GM23338 (cell line): ENCODE results near the gene ZMYND11. TPM values are rescaled to one million over a fixed set of nuclear protein-coding genes. Genes with fewer than 3 reads are reported as not detected.

Experiments
- ATAC-seq: fragments of 200-7000 bp; cut with Tn5 transposase; 3 replicates; pipeline ENCODE4 v1.9.1; 2020
- DNase-seq: peaks from one replicate; pipeline ENCODE4 v3.0.0-alpha.2; 2015; ENCODE audit warnings: low spot score
- H2AFZ ChIP-seq: fragments of 200-600 bp; sonication (generic); 2 replicates; pipeline ENCODE4 v1.8.0; 2016; ENCODE audit warnings: antibody characterized with exemption, mild to moderate bottlenecking, moderate library complexity
- H3F3A ChIP-seq: fragments of 200-600 bp; sonication (generic); replicated peaks from 2 replicates; pipeline ENCODE4 v1.8.0; 2017; ENCODE audit warnings: antibody characterized with exemption, mixed run types, low read depth
- H3K27ac ChIP-seq: fragments of 200-600 bp; sonication (generic); 2 replicates; pipeline ENCODE4 v1.6.1; 2016; ENCODE audit warnings: low read depth
- H3K27me3 ChIP-seq: fragments of 200-600 bp; sonication (generic); 2 replicates; pipeline ENCODE4 v1.8.0; 2016; ENCODE audit warnings: mild to moderate bottlenecking, mixed run types, moderate library complexity; ENCODE audit not compliant: insufficient read depth
- H3K36me3 ChIP-seq: fragments of 200-600 bp; sonication (generic); 2 replicates; pipeline ENCODE4 v1.8.0; 2016; ENCODE audit warnings: mild to moderate bottlenecking; ENCODE audit not compliant: insufficient read depth
- H3K4me1 ChIP-seq: fragments of 200-600 bp; sonication (generic); 2 replicates; pipeline ENCODE4 v1.8.0; 2016; ENCODE audit warnings: mild to moderate bottlenecking, moderate library complexity; ENCODE audit not compliant: insufficient read depth
- H3K4me2 ChIP-seq: fragments of 200-600 bp; sonication (generic); 2 replicates; pipeline ENCODE4 v1.7.1; 2017; ENCODE audit warnings: mixed run types
- H3K4me3 ChIP-seq: fragments of 200-600 bp; sonication (generic); 2 replicates; pipeline ENCODE4 v1.6.1; 2016; ENCODE audit warnings: mixed run types
- H3K79me2 ChIP-seq: fragments of 200-600 bp; sonication (generic); replicated peaks from 2 replicates; pipeline ENCODE4 v1.8.0; 2017; ENCODE audit warnings: mild to moderate bottlenecking; ENCODE audit not compliant: insufficient read depth
- H3K9me2 ChIP-seq: fragments of 200-600 bp; sonication (generic); 2 replicates; pipeline ENCODE4 v1.8.0; 2017; ENCODE audit not compliant: insufficient read depth
- H4K20me1 ChIP-seq: fragments of 200-600 bp; sonication (generic); replicated peaks from 2 replicates; pipeline ENCODE4 v1.8.0; 2017; ENCODE audit warnings: mild to moderate bottlenecking; ENCODE audit not compliant: insufficient read depth
- H3K27ac Mint-ChIP-seq: 2 replicates; pipeline ENCODE4 v1.8.0; 2020; ENCODE audit warnings: inconsistent platforms, mild to moderate bottlenecking, moderate library complexity, mixed read lengths
- H3K27me3 Mint-ChIP-seq: 3 replicates; pipeline ENCODE4 v1.8.0; 2022; ENCODE audit warnings: low read depth, mild to moderate bottlenecking, moderate library complexity, mixed read lengths, inconsistent platforms; ENCODE audit not compliant: insufficient read depth, poor library complexity
- H3K36me3 Mint-ChIP-seq: 3 replicates; pipeline ENCODE4 v1.8.0; 2021; ENCODE audit warnings: low read depth, mild to moderate bottlenecking, inconsistent platforms, moderate library complexity, mixed read lengths
- H3K4me1 Mint-ChIP-seq: 3 replicates; pipeline ENCODE4 v1.8.0; 2020; ENCODE audit warnings: mild to moderate bottlenecking, inconsistent platforms, mixed read lengths
- H3K4me3 Mint-ChIP-seq: 3 replicates; pipeline ENCODE4 v1.8.0; 2021; ENCODE audit warnings: moderate library complexity, mild to moderate bottlenecking, inconsistent platforms, mixed read lengths
- H3K9me3 Mint-ChIP-seq: 3 replicates; pipeline ENCODE4 v1.8.0; 2020; ENCODE audit warnings: moderate library complexity, mild to moderate bottlenecking, inconsistent platforms, mixed read lengths
- CREB1 ChIP-seq: fragments of 250-450 bp; sonication (Bioruptor Pico); IDR thresholded peaks from 2 replicates; pipeline ENCODE4 v1.5.0; 2020; ENCODE audit warnings: low read depth, mild to moderate bottlenecking, moderate library complexity
- EZH2 ChIP-seq: fragments of 200-600 bp; sonication (generic); IDR thresholded peaks from one replicate; pipeline ENCODE4 v1.8.0; 2017; ENCODE audit warnings: antibody characterized with exemption, mild to moderate bottlenecking, low read depth; ENCODE audit not compliant: unreplicated experiment
- EZH2phosphoT487 ChIP-seq: fragments of 200-600 bp; sonication (generic); IDR thresholded peaks from one replicate; pipeline ENCODE4 v1.8.1; 2018; ENCODE audit warnings: antibody characterized with exemption; ENCODE audit not compliant: unreplicated experiment
- JUNB ChIP-seq: IDR thresholded peaks from one replicate; pipeline ENCODE4 v1.6.1; 2016; ENCODE audit warnings: antibody characterized with exemption; ENCODE audit not compliant: unreplicated experiment
- NANOG ChIP-seq: IDR thresholded peaks from 2 replicates; pipeline ENCODE4 v1.6.1; 2016; ENCODE audit warnings: antibody characterized with exemption, borderline replicate concordance
- POLR2AphosphoS5 ChIP-seq: IDR thresholded peaks from 2 replicates; pipeline ENCODE4 v1.6.1; 2016; ENCODE audit warnings: antibody characterized with exemption, low read depth
- STAT1 ChIP-seq: IDR thresholded peaks from one replicate; pipeline ENCODE4 v1.6.1; 2016; ENCODE audit warnings: antibody characterized with exemption; ENCODE audit not compliant: unreplicated experiment
- ZNF114 ChIP-seq: fragments of 250-450 bp; sonication (Bioruptor Pico); IDR thresholded peaks from 2 replicates; pipeline ENCODE4 v1.5.0; 2020; ENCODE audit warnings: mild to moderate bottlenecking, moderate library complexity
- ZNF331 ChIP-seq: fragments of 250-450 bp; sonication (Bioruptor Pico); IDR thresholded peaks from 2 replicates; pipeline ENCODE4 v1.5.0; 2020; ENCODE audit warnings: low read depth, mild to moderate bottlenecking, moderate library complexity
- polyA plus RNA-seq: library from polyadenylated mRNA; unstranded; fragments of >200 nt; fragmentation: Nextera tagmentation; extraction: Ambion mirVana; gene quantifications from 2 replicates; pipeline ENCODE4 v1.2.1, GENCODE V29; 2016
- total RNA-seq: library from RNA; depleted of rRNA; stranded (reverse); fragments of >200 nt; shearing (Covaris generic); gene quantifications from 2 replicates; pipeline ENCODE4 v1.2.3, GENCODE V29; 2014
- TF ChIP-seq, protein P1 (sequence below): IDR thresholded peaks from 2 replicates; pipeline ENCODE4 v1.6.1; 2016; ENCODE audit warnings: antibody characterized with exemption
- TF ChIP-seq, protein P2 (sequence below): fragments of 250-450 bp; sonication (Bioruptor Pico); IDR thresholded peaks from 2 replicates; pipeline ENCODE4 v1.5.0; 2020; ENCODE audit warnings: mild to moderate bottlenecking, moderate library complexity
- TF ChIP-seq, protein P3 (sequence below), 2 experiments: fragments of 200-600 bp in 1 of 2; sonication (generic) in 1 of 2; conservative IDR thresholded peaks; 2 replicates each; pipeline versions ENCODE4 v1.5.1 to v1.6.1; 2016 to 2017; ENCODE audit warnings: antibody characterized with exemption in 2 of 2, low read depth in 2 of 2, mild to moderate bottlenecking in 2 of 2, moderate library complexity in 1 of 2
- TF ChIP-seq, protein P4 (sequence below): IDR thresholded peaks from one replicate; pipeline ENCODE4 v1.6.1; 2018; ENCODE audit warnings: antibody characterized with exemption; ENCODE audit not compliant: unreplicated experiment

Gene ZMYND11
- total and polyA plus RNA-seq, 2 experiments from 2014 or later = 8.9 to 16.9 TPM

DNA sequence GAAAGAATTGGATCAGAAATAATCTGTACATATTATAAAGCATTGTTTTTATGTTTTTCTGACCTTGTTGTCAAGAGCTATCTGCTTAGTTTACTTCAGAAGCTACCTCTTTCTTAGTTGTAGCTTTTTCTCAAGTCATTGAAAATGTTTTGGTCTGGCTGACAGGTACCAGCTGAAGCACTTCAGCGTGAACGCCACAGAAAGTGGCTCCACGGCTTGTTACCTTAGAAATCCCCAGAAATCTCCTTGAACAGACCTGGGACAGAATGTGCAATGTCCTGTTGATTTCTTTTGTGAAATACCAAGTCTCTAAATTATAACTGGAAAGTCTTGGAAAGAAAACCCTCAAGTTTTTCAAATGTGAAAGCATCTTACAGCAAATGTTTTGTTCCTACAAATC lies 96.8 kb downstream of the ZMYND11 start:
- Histone ChIP-seq H3K9me2 (no peaks in the 10 kb centered on the region), H4K20me1 (no peaks in the 10 kb centered on the region), H2AFZ (no peak overlapping the region), H3K27me3 (no peaks in the 10 kb centered on the region), H3K4me2 (no peak overlapping the region), H3K36me3 (no peaks in the 10 kb centered on the region), H3K79me2 (no peaks in the 10 kb centered on the region), H3K27ac (no peak overlapping the region), H3F3A (no peaks in the 10 kb centered on the region), H3K4me3 (no peak overlapping the region), H3K4me1 (no peaks in the 10 kb centered on the region)
- H3K4me1 Mint-ChIP-seq = no peaks in the 10 kb centered on the region; the same call in 1 of the 3 replicates
- H3K36me3 Mint-ChIP-seq = no peaks in the 10 kb centered on the region; the same call in 2 of the 3 replicates
- ATAC-seq (no peak), DNase-seq (no peak)
- H3K27ac Mint-ChIP-seq = no peak overlapping the region
- peaks cover 3% of the 10 kb centered on the region for H3K27me3 Mint-ChIP-seq
- no peak overlapping the region for H3K4me3 Mint-ChIP-seq
- TF ChIP-seq STAT1 (no peak), EZH2 (no peak), JUNB (no peak), NANOG (no peak), ZNF114 (CRISPR knock-in tag) (no peak), CREB1 (CRISPR knock-in tag) (no peak), POLR2AphosphoS5 (no peak), EZH2phosphoT487 (no peak), ZNF331 (no peak)
- TF ChIP-seq, protein P1, sequence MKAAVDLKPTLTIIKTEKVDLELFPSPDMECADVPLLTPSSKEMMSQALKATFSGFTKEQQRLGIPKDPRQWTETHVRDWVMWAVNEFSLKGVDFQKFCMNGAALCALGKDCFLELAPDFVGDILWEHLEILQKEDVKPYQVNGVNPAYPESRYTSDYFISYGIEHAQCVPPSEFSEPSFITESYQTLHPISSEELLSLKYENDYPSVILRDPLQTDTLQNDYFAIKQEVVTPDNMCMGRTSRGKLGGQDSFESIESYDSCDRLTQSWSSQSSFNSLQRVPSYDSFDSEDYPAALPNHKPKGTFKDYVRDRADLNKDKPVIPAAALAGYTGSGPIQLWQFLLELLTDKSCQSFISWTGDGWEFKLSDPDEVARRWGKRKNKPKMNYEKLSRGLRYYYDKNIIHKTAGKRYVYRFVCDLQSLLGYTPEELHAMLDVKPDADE = no peak
- TF ChIP-seq, protein P2, sequence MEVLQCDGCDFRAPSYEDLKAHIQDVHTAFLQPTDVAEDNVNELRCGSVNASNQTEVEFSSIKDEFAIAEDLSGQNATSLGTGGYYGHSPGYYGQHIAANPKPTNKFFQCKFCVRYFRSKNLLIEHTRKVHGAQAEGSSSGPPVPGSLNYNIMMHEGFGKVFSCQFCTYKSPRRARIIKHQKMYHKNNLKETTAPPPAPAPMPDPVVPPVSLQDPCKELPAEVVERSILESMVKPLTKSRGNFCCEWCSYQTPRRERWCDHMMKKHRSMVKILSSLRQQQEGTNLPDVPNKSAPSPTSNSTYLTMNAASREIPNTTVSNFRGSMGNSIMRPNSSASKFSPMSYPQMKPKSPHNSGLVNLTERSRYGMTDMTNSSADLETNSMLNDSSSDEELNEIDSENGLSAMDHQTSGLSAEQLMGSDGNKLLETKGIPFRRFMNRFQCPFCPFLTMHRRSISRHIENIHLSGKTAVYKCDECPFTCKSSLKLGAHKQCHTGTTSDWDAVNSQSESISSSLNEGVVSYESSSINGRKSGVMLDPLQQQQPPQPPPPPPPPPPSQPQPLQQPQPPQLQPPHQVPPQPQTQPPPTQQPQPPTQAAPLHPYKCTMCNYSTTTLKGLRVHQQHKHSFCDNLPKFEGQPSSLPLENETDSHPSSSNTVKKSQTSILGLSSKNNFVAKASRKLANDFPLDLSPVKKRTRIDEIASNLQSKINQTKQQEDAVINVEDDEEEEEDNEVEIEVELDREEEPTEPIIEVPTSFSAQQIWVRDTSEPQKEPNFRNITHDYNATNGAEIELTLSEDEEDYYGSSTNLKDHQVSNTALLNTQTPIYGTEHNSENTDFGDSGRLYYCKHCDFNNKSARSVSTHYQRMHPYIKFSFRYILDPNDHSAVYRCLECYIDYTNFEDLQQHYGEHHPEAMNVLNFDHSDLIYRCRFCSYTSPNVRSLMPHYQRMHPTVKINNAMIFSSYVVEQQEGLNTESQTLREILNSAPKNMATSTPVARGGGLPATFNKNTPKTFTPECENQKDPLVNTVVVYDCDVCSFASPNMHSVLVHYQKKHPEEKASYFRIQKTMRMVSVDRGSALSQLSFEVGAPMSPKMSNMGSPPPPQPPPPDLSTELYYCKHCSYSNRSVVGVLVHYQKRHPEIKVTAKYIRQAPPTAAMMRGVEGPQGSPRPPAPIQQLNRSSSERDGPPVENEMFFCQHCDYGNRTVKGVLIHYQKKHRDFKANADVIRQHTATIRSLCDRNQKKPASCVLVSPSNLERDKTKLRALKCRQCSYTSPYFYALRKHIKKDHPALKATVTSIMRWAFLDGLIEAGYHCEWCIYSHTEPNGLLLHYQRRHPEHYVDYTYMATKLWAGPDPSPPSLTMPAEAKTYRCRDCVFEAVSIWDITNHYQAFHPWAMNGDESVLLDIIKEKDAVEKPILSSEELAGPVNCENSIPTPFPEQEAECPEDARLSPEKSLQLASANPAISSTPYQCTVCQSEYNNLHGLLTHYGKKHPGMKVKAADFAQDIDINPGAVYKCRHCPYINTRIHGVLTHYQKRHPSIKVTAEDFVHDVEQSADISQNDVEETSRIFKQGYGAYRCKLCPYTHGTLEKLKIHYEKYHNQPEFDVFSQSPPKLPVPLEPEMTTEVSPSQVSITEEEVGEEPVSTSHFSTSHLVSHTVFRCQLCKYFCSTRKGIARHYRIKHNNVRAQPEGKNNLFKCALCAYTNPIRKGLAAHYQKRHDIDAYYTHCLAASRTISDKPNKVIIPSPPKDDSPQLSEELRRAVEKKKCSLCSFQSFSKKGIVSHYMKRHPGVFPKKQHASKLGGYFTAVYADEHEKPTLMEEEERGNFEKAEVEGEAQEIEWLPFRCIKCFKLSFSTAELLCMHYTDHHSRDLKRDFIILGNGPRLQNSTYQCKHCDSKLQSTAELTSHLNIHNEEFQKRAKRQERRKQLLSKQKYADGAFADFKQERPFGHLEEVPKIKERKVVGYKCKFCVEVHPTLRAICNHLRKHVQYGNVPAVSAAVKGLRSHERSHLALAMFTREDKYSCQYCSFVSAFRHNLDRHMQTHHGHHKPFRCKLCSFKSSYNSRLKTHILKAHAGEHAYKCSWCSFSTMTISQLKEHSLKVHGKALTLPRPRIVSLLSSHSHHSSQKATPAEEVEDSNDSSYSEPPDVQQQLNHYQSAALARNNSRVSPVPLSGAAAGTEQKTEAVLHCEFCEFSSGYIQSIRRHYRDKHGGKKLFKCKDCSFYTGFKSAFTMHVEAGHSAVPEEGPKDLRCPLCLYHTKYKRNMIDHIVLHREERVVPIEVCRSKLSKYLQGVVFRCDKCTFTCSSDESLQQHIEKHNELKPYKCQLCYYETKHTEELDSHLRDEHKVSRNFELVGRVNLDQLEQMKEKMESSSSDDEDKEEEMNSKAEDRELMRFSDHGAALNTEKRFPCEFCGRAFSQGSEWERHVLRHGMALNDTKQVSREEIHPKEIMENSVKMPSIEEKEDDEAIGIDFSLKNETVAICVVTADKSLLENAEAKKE (CRISPR knock-in tag) = no peak
- TF ChIP-seq, protein P3, sequence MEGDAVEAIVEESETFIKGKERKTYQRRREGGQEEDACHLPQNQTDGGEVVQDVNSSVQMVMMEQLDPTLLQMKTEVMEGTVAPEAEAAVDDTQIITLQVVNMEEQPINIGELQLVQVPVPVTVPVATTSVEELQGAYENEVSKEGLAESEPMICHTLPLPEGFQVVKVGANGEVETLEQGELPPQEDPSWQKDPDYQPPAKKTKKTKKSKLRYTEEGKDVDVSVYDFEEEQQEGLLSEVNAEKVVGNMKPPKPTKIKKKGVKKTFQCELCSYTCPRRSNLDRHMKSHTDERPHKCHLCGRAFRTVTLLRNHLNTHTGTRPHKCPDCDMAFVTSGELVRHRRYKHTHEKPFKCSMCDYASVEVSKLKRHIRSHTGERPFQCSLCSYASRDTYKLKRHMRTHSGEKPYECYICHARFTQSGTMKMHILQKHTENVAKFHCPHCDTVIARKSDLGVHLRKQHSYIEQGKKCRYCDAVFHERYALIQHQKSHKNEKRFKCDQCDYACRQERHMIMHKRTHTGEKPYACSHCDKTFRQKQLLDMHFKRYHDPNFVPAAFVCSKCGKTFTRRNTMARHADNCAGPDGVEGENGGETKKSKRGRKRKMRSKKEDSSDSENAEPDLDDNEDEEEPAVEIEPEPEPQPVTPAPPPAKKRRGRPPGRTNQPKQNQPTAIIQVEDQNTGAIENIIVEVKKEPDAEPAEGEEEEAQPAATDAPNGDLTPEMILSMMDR (conservative IDR thresholded peaks at IDR 0.05; ENCODE audit: low read depth in 2 of 2) = no peak
- TF ChIP-seq, protein P4, sequence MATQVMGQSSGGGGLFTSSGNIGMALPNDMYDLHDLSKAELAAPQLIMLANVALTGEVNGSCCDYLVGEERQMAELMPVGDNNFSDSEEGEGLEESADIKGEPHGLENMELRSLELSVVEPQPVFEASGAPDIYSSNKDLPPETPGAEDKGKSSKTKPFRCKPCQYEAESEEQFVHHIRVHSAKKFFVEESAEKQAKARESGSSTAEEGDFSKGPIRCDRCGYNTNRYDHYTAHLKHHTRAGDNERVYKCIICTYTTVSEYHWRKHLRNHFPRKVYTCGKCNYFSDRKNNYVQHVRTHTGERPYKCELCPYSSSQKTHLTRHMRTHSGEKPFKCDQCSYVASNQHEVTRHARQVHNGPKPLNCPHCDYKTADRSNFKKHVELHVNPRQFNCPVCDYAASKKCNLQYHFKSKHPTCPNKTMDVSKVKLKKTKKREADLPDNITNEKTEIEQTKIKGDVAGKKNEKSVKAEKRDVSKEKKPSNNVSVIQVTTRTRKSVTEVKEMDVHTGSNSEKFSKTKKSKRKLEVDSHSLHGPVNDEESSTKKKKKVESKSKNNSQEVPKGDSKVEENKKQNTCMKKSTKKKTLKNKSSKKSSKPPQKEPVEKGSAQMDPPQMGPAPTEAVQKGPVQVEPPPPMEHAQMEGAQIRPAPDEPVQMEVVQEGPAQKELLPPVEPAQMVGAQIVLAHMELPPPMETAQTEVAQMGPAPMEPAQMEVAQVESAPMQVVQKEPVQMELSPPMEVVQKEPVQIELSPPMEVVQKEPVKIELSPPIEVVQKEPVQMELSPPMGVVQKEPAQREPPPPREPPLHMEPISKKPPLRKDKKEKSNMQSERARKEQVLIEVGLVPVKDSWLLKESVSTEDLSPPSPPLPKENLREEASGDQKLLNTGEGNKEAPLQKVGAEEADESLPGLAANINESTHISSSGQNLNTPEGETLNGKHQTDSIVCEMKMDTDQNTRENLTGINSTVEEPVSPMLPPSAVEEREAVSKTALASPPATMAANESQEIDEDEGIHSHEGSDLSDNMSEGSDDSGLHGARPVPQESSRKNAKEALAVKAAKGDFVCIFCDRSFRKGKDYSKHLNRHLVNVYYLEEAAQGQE = no peak
- no peaks in the 10 kb centered on the region for H3K9me3 Mint-ChIP-seq
